Muscle of arm (tissue), 12 donors: ENCODE data around the gene LDAH. TPM values are rescaled to one million over a fixed set of nuclear protein-coding genes. Genes with fewer than 3 reads are reported as not detected.
"Not testable (repeated sequence)": the region's sequence is repeated elsewhere in the genome, so short reads cannot be mapped to it uniquely, and the experiment has no call there.

Experiments
- DNase-seq: peaks from one replicate; pipeline ENCODE4 v3.0.0-alpha.2; 2013
- polyA plus RNA-seq, 12 donors: library from polyadenylated mRNA; unstranded; fragments of 120-200 nt; gene quantifications; one replicate each; pipeline ENCODE4 v1.2.1, GENCODE V29; 2013; ENCODE audit not compliant: insufficient read length in 12 of 12

LDAH gene
- polyA plus RNA-seq, 12 donors: 8.4 to 18.4 (median 10.8) TPM; not detected in 1

- no peak for DNase-seq
Measured at GRCh38 chr2:20724500-20725053, 98.3 kb downstream of the LDAH start.

- no peak for DNase-seq
Measured at GRCh38 chr2:20723543-20723942, 99.4 kb downstream of the LDAH start.

- no peak for DNase-seq
Measured at GRCh38 chr2:20722592-20723240, 100.2 kb downstream of the LDAH start.

- DNase-seq: no peak
Measured at GRCh38 chr2:20717641-20718040, 105.3 kb downstream of the LDAH start.

- not testable (repeated sequence) for DNase-seq
Measured at GRCh38 chr2:20716164-20716563, 106.7 kb downstream of the LDAH start.

- DNase-seq: not testable (repeated sequence)
Measured at GRCh38 chr2:20714412-20714811, 108.5 kb downstream of the LDAH start.

GRCh38 chr2:20713585-20713984 lies 109.3 kb downstream of the LDAH start:
- not testable (repeated sequence) for DNase-seq

- DNase-seq: not testable (repeated sequence)
Measured at GRCh38 chr2:20711641-20712040, 111.3 kb downstream of the LDAH start.

GRCh38 chr2:20707601-20708000 lies 115.3 kb downstream of the LDAH start:
- no peak for DNase-seq

GRCh38 chr2:20706786-20707185 lies 116.1 kb downstream of the LDAH start:
- no peak for DNase-seq

GRCh38 chr2:20706217-20706616 lies 116.7 kb downstream of the LDAH start:
- no peak for DNase-seq

- DNase-seq: no peak
Measured at GRCh38 chr2:20704886-20705285, 118.0 kb downstream of the LDAH start.

- no peak for DNase-seq
Measured at GRCh38 chr2:20702563-20702962, 120.3 kb downstream of the LDAH start.

GRCh38 chr2:20698916-20699613 lies 123.8 kb downstream of the LDAH start:
- DNase-seq: no peak

- no peak for DNase-seq
Measured at GRCh38 chr2:20697322-20697934, 125.5 kb downstream of the LDAH start.

GRCh38 chr2:20696366-20696765 lies 126.5 kb downstream of the LDAH start:
- no peak for DNase-seq

- DNase-seq: no peak
Measured at GRCh38 chr2:20693317-20693716, 129.6 kb downstream of the LDAH start.

GRCh38 chr2:20692081-20692480 lies 130.8 kb downstream of the LDAH start:
- no peak for DNase-seq

- no peak for DNase-seq
Measured at GRCh38 chr2:20691076-20691734, 131.7 kb downstream of the LDAH start.

GRCh38 chr2:20689428-20690264 lies 133.3 kb downstream of the LDAH start:
- no peak for DNase-seq

GRCh38 chr2:20687260-20687832 lies 135.6 kb downstream of the LDAH start:
- no peak for DNase-seq
